ENCODE data around the gene RSF1. TPM values are rescaled to one million over a fixed set of nuclear protein-coding genes. Genes with fewer than 3 reads are reported as not detected.

RSF1 gene
- total and polyA plus RNA-seq, 3 experiments from 2014 or later = 51.2 to 57.0 (median 54.2) TPM

DNA sequence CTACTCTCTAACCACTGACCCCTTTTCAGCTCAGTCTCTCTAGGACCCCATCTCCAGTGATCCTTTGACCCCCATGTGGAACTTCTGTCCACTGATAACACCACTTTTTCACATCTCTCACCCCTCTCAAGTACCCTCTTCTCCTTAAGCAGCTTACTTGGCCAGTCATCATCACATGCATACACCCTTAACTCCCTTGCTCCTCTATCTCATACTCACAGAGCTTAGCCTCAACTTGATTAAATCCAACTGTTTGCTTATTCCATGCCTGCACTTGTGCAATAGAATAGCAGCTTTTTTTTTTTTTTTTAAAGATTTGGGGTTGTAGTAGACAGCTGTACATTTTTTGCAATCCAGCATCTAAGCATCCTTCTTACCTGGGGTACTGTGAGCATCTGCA is 208.6 kb downstream of the RSF1 start:
- Histone ChIP-seq H3K27me3 (ENCODE audit: insufficient read depth, low read length, poor library complexity, severe bottlenecking) (no peaks in the 10 kb centered on the region), H3K4me3 (ENCODE audit: low read length) (no peak overlapping the region), H3K9me3 (ENCODE audit: low read length) (no peaks in the 10 kb centered on the region), H3K4me1 (ENCODE audit: insufficient read depth, low read length) (no peaks in the 10 kb centered on the region), H3K27ac (ENCODE audit: low read depth, low read length) (no peak overlapping the region), H3K36me3 (ENCODE audit: insufficient read depth, low read length) (peaks cover 18% of the 10 kb centered on the region)
- H3K9me3 Mint-ChIP-seq = no peaks in the 10 kb centered on the region
- DNase-seq = no peak
- CTCF ChIA-PET = no interaction called here
- H3K4me1 Mint-ChIP-seq = no peaks in the 10 kb centered on the region
- POLR2A ChIA-PET = no interaction called here
- H3K4me3 Mint-ChIP-seq = no peak overlapping the region
- peaks cover 10 to 74% (median 21%) of the 10 kb centered on the region in 3 donors for H3K36me3 Mint-ChIP-seq
- peak overlapping the region in 1 of 8 donors; percentile 18 for H3K27ac Mint-ChIP-seq
- no peaks in the 10 kb centered on the region for H3K27me3 Mint-ChIP-seq

Other genes with a start within 250 kb of the RSF1 start
- under 1 TPM; 0.11 to 0.50 TPM for gene AQP11, start 230.8 kb downstream of the RSF1 start, total RNA-seq
- gene AQP11, start 230.8 kb downstream of the RSF1 start, polyA plus RNA-seq = 1.4 TPM
- gene CLNS1A, start 182.9 kb downstream of the RSF1 start, total RNA-seq = 100 to 1,000 TPM; 138 to 143 TPM
- 114 TPM for gene CLNS1A, start 182.9 kb downstream of the RSF1 start, polyA plus RNA-seq
- gene AAMDC, start 422 bp upstream of the RSF1 start, total RNA-seq = 1 to 10 TPM; 4.3 to 4.9 TPM
- 22.1 TPM for gene AAMDC, start 422 bp upstream of the RSF1 start, polyA plus RNA-seq
- 10 to 100 TPM; 52.2 to 54.9 TPM for gene INTS4, start 173.9 kb upstream of the RSF1 start, total RNA-seq
- gene INTS4, start 173.9 kb upstream of the RSF1 start, polyA plus RNA-seq = 44.5 TPM
- under 1 TPM; 0.20 to 0.27 TPM for gene KCTD14, start 202.6 kb upstream of the RSF1 start, total RNA-seq
- 0.20 TPM for gene KCTD14, start 202.6 kb upstream of the RSF1 start, polyA plus RNA-seq
- gene THRSP, start 243.1 kb upstream of the RSF1 start, total RNA-seq = not detected
- not detected for gene THRSP, start 243.1 kb upstream of the RSF1 start, polyA plus RNA-seq